K562 (cell line): ENCODE data around the gene TNNT2. TPM values are rescaled to one million over a fixed set of nuclear protein-coding genes. Genes with fewer than 3 reads are reported as not detected.

Experiments used
- ATAC-seq: fragments of 200-7000 bp; cut with Tn5 transposase; 3 replicates; pipeline ENCODE4 v1.9.1; 2020; ENCODE audit warnings: moderate library complexity
- BruUV-seq: library from RNA; stranded (reverse); fragments of 400-500 nt; replicated peaks from 2 replicates; lab custom pipeline; 2021; lab: Mats Ljungman, UMichigan
- CTCF ChIA-PET: fragments of 300-600 bp; formaldehyde crosslinking; extraction: SDS; loops from one replicate; lab custom pipeline; 2021; ENCODE audit warnings: low intra/inter-chr PET ratio; lab: Yijun Ruan, JAX
- POLR2A ChIA-PET: fragments of 300-600, 350-650 bp; sonication (Branson Sonifier 250); formaldehyde crosslinking; extraction: SDS; loops from one replicate; lab custom pipeline; 2021; ENCODE audit warnings: antibody characterized with exemption, inconsistent platforms; lab: Yijun Ruan, JAX
- DNase-seq, 4 experiments: peaks; one replicate each; pipeline versions ENCODE4 v3.0.0 to v3.0.0-alpha.2; 2011 to 2018; ENCODE audit warnings: low spot score in 3 of 4, mixed read lengths in 3 of 4; ENCODE audit errors: extremely low read depth in 1 of 4
- FAIRE-seq: peaks from 2 replicates; lab custom pipeline; 2011; peaks lifted over from hg19 to GRCh38; lab: Jason Lieb, UNC
- H2AFZ ChIP-seq: 2 replicates; pipeline ENCODE4 v1.6.0; 2011; ENCODE audit warnings: low read depth, low read length, control low read depth, inconsistent platforms
- H3K27ac ChIP-seq: fragments of 200-600 bp; 3 replicates; pipeline ENCODE4 v1.8.0; 2011; ENCODE audit warnings: low read depth, mild to moderate bottlenecking, control low read depth, inconsistent platforms, low read length, moderate library complexity, mixed read lengths; ENCODE audit errors: extremely low read depth
- H3K27me3 ChIP-seq, 2 experiments: fragments of 300-600 bp in 1 of 2; 2 replicates in 1 of 2; 3 replicates in 1 of 2; pipeline versions ENCODE4 v1.6.0 to v1.8.0; 2011; ENCODE audit warnings: inconsistent platforms in 2 of 2, low read length in 2 of 2, mild to moderate bottlenecking in 1 of 2, mixed read lengths in 1 of 2, moderate library complexity in 1 of 2; ENCODE audit not compliant: control insufficient read depth in 2 of 2, insufficient read depth in 2 of 2
- H3K36me3 ChIP-seq: fragments of 300-600 bp; 3 replicates; pipeline ENCODE4 v1.8.0; 2011; ENCODE audit warnings: mild to moderate bottlenecking, low read length, inconsistent platforms; ENCODE audit not compliant: control insufficient read depth, insufficient read depth
- H3K4me1 ChIP-seq, 2 experiments: fragments of 200-600 bp in 1 of 2; replicated peaks in 1 of 2; 2 replicates in 1 of 2; 3 replicates in 1 of 2; pipeline versions ENCODE4 v1.5.1 to v1.8.0; 2011; ENCODE audit warnings: inconsistent platforms in 2 of 2, low read length in 2 of 2, mild to moderate bottlenecking in 1 of 2, mixed read lengths in 1 of 2, moderate library complexity in 1 of 2; ENCODE audit not compliant: control insufficient read depth in 2 of 2, insufficient read depth in 2 of 2
- H3K4me2 ChIP-seq: 2 replicates; pipeline ENCODE4 v1.6.1; 2011; ENCODE audit warnings: low read length, control low read depth, inconsistent platforms, mixed read lengths; ENCODE audit not compliant: insufficient read depth
- H3K4me3 ChIP-seq: fragments of 200-600 bp; sonication (generic), shearing (Covaris generic); 2 replicates; pipeline ENCODE4 v1.5.1; 2016; ENCODE audit warnings: control low read depth, inconsistent platforms
- H3K79me2 ChIP-seq: fragments of 200-600 bp; 3 replicates; pipeline ENCODE4 v1.8.0; 2011; ENCODE audit warnings: low read length, inconsistent platforms; ENCODE audit not compliant: control insufficient read depth, insufficient read depth
- H3K9ac ChIP-seq, 2 experiments: 2 replicates each; pipeline versions ENCODE4 v1.6.0 to v1.6.1; 2011; ENCODE audit warnings: low read depth in 2 of 2, low read length in 2 of 2, control low read depth in 1 of 2, inconsistent platforms in 1 of 2, mild to moderate bottlenecking in 1 of 2, mixed read lengths in 1 of 2; ENCODE audit not compliant: insufficient read depth in 1 of 2
- H3K9me1 ChIP-seq: one replicate; pipeline ENCODE4 v1.6.0; 2011; ENCODE audit warnings: inconsistent platforms, mild to moderate bottlenecking, low read length, moderate library complexity; ENCODE audit not compliant: control insufficient read depth, insufficient read depth
- H3K9me3 ChIP-seq: replicated peaks from 2 replicates; pipeline ENCODE4 v1.5.1; 2011; ENCODE audit warnings: low read depth, low read length, inconsistent platforms; ENCODE audit not compliant: control insufficient read depth, insufficient read depth
- H4K20me1 ChIP-seq: replicated peaks from 2 replicates; pipeline ENCODE4 v1.6.1; 2011; ENCODE audit warnings: low read length, inconsistent platforms, mixed read lengths; ENCODE audit not compliant: control insufficient read depth, insufficient read depth
- ARID2 ChIP-seq: fragments of 450-650 bp; IDR thresholded peaks from 2 replicates; pipeline ENCODE4 v1.6.1; 2017; ENCODE audit warnings: antibody characterized with exemption, mild to moderate bottlenecking
- CBX8 ChIP-seq: fragments of 200-600 bp; sonication (generic); IDR thresholded peaks from 2 replicates; pipeline ENCODE4 v1.6.1; 2012; ENCODE audit warnings: borderline replicate concordance, mixed run types, low read depth, mild to moderate bottlenecking, moderate library complexity, mixed read lengths, low read length, control low read depth, inconsistent platforms; ENCODE audit not compliant: poor library complexity, severe bottlenecking; ENCODE audit errors: extremely low read depth
- DNMT1 ChIP-seq: fragments of 450-650 bp; IDR thresholded peaks from 2 replicates; pipeline ENCODE4 v1.6.1; 2016; ENCODE audit warnings: antibody characterized with exemption, mild to moderate bottlenecking
- GATA2 ChIP-seq: sonication (generic); formaldehyde crosslinking; IDR thresholded peaks from 2 replicates; pipeline ENCODE4 v1.4.0; 2020; ENCODE audit warnings: mild to moderate bottlenecking, missing genetic modification reagents
- NCOR1 ChIP-seq: fragments of 450-650 bp; IDR thresholded peaks from 2 replicates; pipeline ENCODE4 v1.6.1; 2016; ENCODE audit warnings: mild to moderate bottlenecking, moderate library complexity
- NFIC ChIP-seq: fragments of 450-650 bp; IDR thresholded peaks from 2 replicates; pipeline ENCODE4 v1.6.1; 2017; ENCODE audit warnings: mild to moderate bottlenecking, inconsistent platforms
- SETDB1 ChIP-seq: IDR thresholded peaks from one replicate; pipeline ENCODE4 v1.6.1; 2012; ENCODE audit warnings: low read length, control low read depth, inconsistent platforms
- TCF3 ChIP-seq: sonication (generic); formaldehyde crosslinking; IDR thresholded peaks from 2 replicates; pipeline ENCODE4 v1.4.0; 2020; ENCODE audit warnings: mild to moderate bottlenecking, missing genetic modification reagents
- TRIM25 ChIP-seq: fragments of 450-650 bp; IDR thresholded peaks from 2 replicates; pipeline ENCODE4 v1.7.0; 2016; ENCODE audit warnings: borderline replicate concordance
- ZFPM2 ChIP-seq: fragments of 250-450 bp; sonication (Bioruptor Pico); IDR thresholded peaks from 2 replicates; pipeline ENCODE4 v1.5.1; 2022; ENCODE audit warnings: mild to moderate bottlenecking
- ZNF431 ChIP-seq: sonication (generic); formaldehyde crosslinking; IDR thresholded peaks from 2 replicates; pipeline ENCODE4 v1.8.0; 2022; ENCODE audit warnings: mild to moderate bottlenecking, missing genetic modification reagents
- ZNF77 ChIP-seq: fragments of 250-450 bp; sonication (Bioruptor Pico); IDR thresholded peaks from 2 replicates; pipeline ENCODE4 v1.5.0; 2020
- WGBS: fragments of 100-300 bp; shearing (Covaris generic); methylation state at CpG from one replicate; pipeline ENCODE4 v1.1.6; 2016; ENCODE audit warnings: low coverage, mixed read lengths; ENCODE audit not compliant: insufficient coverage; ENCODE audit errors: missing lambda C conversion rate; 5-methylcytosine and 5-hydroxymethylcytosine counted together
- in situ Hi-C: fragments of 300-500 bp; cut with MboI; formaldehyde crosslinking; loops from 4 replicates; pipeline ENCODE4 v1.15.0; 2018; ENCODE audit warnings: inconsistent platforms, mixed read lengths
- intact Hi-C: fragments of 100-400 bp; cut with micrococcal nuclease; formaldehyde crosslinking; loops from 2 replicates; pipeline ENCODE4 v1.14.2; 2022
- polyA plus RNA-seq, 8 experiments: library from polyadenylated mRNA; depleted of rRNA in 4 of 8; stranded (reverse) in 5 of 8; unstranded in 3 of 8; fragments of >200 nt; fragmentation: Nextera tagmentation in 2 of 8; fragmentation: Illumina TruSeq in 1 of 8; extraction: Ambion mirVana in 2 of 8; extraction: Trizol in 1 of 8; gene quantifications; 2 replicates each; pipeline versions ENCODE4 v1.2.1 to v1.2.3, GENCODE V29; 2011 to 2014; ENCODE audit warnings: inconsistent platforms in 1 of 8, missing spikeins in 1 of 8
- total RNA-seq, 7 experiments: library from RNA; depleted of rRNA in 6 of 7; stranded (reverse); fragments of >200 nt in 6 of 7; fragmentation: Illumina TruSeq in 2 of 7; extraction: Trizol in 2 of 7; gene quantifications; 2 replicates each; pipeline versions ENCODE4 v1.2.1 to v1.2.3, GENCODE V29; 2011 to 2021; ENCODE audit warnings: low replicate concordance in 1 of 7
- TF ChIP-seq, protein P1 (sequence below), 2 experiments: fragments of 450-650 bp in 1 of 2; sonication (generic) in 1 of 2; formaldehyde crosslinking; conservative IDR thresholded peaks; 2 replicates each; pipeline versions ENCODE4 v1.4.0 to v1.8.1; 2020 to 2022; ENCODE audit warnings: mild to moderate bottlenecking in 1 of 2, missing genetic modification reagents in 1 of 2
- TF ChIP-seq, protein P2 (sequence below): fragments of 450-650 bp; IDR thresholded peaks from 2 replicates; pipeline ENCODE4 v1.6.1; 2016; ENCODE audit warnings: mild to moderate bottlenecking
- TF ChIP-seq, protein P3 (sequence below): fragments of 250-450 bp; sonication (Bioruptor Pico); IDR thresholded peaks from 2 replicates; pipeline ENCODE4 v1.4.0; 2020; ENCODE audit warnings: mild to moderate bottlenecking, moderate library complexity

Gene TNNT2
- total and polyA plus RNA-seq, 9 of the 15 experiments (the other 6 are each of a cell fraction or from before 2014, with no cell fraction given) = not detected

DNA sequence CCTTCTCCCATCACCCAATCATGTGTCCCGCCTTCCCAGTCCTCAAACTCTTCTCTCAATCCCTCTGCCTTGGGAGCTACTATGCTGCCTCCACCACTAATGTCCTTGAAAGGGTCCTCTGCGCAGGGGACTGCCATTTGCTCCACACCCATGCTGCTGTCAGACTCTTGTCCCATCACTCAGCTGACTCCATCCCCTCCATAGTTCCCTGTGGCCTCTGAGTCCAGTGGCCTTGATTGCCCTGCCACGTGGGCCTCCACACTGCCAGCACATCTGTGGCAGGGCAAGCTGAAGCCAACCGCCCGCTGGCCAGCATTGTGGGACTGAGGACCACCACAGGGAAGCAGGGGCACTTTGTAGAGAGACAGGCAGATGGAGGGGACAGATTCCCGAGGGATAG, 1.3 kb upstream of the TNNT2 start:
- FAIRE-seq (no peak), ATAC-seq (no peak)
- TF ChIP-seq TCF3 (no peak), ZNF431 (no peak), ZFPM2 (no peak), TRIM25 (no peak), ARID2 (no peak), NFIC (no peak), SETDB1 (no peak), ZNF77 (no peak), DNMT1 (no peak), CBX8 (no peak), GATA2 (CRISPR knock-in tag) (no peak), NCOR1 (no peak)
- TF ChIP-seq, protein P1, sequence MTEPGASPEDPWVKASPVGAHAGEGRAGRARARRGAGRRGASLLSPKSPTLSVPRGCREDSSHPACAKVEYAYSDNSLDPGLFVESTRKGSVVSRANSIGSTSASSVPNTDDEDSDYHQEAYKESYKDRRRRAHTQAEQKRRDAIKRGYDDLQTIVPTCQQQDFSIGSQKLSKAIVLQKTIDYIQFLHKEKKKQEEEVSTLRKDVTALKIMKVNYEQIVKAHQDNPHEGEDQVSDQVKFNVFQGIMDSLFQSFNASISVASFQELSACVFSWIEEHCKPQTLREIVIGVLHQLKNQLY (CRISPR knock-in tag; conservative IDR thresholded peaks at IDR 0.05) = no peak
- TF ChIP-seq, protein P2, sequence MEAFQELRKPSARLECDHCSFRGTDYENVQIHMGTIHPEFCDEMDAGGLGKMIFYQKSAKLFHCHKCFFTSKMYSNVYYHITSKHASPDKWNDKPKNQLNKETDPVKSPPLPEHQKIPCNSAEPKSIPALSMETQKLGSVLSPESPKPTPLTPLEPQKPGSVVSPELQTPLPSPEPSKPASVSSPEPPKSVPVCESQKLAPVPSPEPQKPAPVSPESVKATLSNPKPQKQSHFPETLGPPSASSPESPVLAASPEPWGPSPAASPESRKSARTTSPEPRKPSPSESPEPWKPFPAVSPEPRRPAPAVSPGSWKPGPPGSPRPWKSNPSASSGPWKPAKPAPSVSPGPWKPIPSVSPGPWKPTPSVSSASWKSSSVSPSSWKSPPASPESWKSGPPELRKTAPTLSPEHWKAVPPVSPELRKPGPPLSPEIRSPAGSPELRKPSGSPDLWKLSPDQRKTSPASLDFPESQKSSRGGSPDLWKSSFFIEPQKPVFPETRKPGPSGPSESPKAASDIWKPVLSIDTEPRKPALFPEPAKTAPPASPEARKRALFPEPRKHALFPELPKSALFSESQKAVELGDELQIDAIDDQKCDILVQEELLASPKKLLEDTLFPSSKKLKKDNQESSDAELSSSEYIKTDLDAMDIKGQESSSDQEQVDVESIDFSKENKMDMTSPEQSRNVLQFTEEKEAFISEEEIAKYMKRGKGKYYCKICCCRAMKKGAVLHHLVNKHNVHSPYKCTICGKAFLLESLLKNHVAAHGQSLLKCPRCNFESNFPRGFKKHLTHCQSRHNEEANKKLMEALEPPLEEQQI = no peak
- TF ChIP-seq, protein P3, sequence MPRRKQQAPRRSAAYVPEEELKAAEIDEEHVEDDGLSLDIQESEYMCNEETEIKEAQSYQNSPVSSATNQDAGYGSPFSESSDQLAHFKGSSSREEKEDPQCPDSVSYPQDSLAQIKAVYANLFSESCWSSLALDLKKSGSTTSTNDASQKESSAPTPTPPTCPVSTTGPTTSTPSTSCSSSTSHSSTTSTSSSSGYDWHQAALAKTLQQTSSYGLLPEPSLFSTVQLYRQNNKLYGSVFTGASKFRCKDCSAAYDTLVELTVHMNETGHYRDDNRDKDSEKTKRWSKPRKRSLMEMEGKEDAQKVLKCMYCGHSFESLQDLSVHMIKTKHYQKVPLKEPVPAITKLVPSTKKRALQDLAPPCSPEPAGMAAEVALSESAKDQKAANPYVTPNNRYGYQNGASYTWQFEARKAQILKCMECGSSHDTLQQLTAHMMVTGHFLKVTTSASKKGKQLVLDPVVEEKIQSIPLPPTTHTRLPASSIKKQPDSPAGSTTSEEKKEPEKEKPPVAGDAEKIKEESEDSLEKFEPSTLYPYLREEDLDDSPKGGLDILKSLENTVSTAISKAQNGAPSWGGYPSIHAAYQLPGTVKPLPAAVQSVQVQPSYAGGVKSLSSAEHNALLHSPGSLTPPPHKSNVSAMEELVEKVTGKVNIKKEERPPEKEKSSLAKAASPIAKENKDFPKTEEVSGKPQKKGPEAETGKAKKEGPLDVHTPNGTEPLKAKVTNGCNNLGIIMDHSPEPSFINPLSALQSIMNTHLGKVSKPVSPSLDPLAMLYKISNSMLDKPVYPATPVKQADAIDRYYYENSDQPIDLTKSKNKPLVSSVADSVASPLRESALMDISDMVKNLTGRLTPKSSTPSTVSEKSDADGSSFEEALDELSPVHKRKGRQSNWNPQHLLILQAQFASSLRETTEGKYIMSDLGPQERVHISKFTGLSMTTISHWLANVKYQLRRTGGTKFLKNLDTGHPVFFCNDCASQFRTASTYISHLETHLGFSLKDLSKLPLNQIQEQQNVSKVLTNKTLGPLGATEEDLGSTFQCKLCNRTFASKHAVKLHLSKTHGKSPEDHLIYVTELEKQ (CRISPR knock-in tag) = no peak

More for the DNA sequence above, 1.3 kb upstream of the TNNT2 start:
- H2AFZ ChIP-seq = no peak overlapping the region
- no peak overlapping the region for H3K4me3 ChIP-seq
- H4K20me1 ChIP-seq = peaks cover 27% of the 10 kb centered on the region
- peaks cover 16 to 68% of the 10 kb centered on the region in 2 experiments; a peak in 4 of 5 replicates for H3K27me3 ChIP-seq
- H3K79me2 ChIP-seq = no peaks in the 10 kb centered on the region
- H3K9me1 ChIP-seq = peaks cover 4% of the 10 kb centered on the region
- ChIA-PET CTCF (no interaction called here), POLR2A (interaction anchor here (1.2 kb wide), 1 partner anchor 10 kb away, joined by 5 read pairs; no protein-coding TSS in a partner anchor)
- intact Hi-C loops (no loop called here), in situ Hi-C loops (no loop called here)
- no peak overlapping the region for H3K4me2 ChIP-seq
- H3K9me3 ChIP-seq = no peaks in the 10 kb centered on the region
- WGBS = 3% methylated on average over 6 of the region's 6 CpGs
- BruUV-seq = no TSS peak
- no peak for DNase-seq
- H3K27ac ChIP-seq = no peak overlapping the region
- no peak overlapping the region for H3K9ac ChIP-seq
- no peaks in the 10 kb centered on the region; a peak in 1 of 5 replicates for H3K4me1 ChIP-seq
- H3K36me3 ChIP-seq = no peaks in the 10 kb centered on the region
